NCI-H2107 treated with DMSO at 0.1 percent for 48 hours (cell line): Measurements from ENCODE around the gene DDX5.
"Not testable (repeated sequence)": the region's sequence is repeated elsewhere in the genome, so short reads cannot be mapped to it uniquely, and the experiment has no call there.

Experiments used
- DNase-seq: peaks from one replicate; lab custom pipeline; 2025; ENCODE audit not compliant: unreplicated experiment; lab: John Stamatoyannopoulos, UW

DDX5 gene

DNA sequence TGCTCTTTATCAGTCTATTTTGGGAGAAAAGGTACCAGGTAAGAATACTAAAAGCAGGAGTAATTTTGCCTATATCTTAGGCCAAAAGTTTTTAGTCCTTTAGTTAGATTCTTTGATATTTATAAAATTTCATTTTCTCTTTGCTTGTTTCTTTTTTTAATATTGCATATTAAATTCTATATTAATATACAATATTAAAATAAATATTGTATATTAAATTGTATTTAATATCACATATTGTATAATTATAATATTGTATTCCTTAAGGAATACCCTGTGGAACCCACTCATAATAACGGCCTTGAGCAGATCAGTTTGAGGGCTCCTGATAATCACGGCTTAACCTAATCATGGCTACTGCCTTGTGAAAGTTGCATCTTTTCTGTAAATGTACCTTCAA is 2.6 kb upstream of the DDX5 start:
- DNase-seq: no peak

- peak; percentile 78 for DNase-seq
These were observed 1.3 kb upstream of the DDX5 start for GRCh38 chr17:64507413-64507782.

DNA sequence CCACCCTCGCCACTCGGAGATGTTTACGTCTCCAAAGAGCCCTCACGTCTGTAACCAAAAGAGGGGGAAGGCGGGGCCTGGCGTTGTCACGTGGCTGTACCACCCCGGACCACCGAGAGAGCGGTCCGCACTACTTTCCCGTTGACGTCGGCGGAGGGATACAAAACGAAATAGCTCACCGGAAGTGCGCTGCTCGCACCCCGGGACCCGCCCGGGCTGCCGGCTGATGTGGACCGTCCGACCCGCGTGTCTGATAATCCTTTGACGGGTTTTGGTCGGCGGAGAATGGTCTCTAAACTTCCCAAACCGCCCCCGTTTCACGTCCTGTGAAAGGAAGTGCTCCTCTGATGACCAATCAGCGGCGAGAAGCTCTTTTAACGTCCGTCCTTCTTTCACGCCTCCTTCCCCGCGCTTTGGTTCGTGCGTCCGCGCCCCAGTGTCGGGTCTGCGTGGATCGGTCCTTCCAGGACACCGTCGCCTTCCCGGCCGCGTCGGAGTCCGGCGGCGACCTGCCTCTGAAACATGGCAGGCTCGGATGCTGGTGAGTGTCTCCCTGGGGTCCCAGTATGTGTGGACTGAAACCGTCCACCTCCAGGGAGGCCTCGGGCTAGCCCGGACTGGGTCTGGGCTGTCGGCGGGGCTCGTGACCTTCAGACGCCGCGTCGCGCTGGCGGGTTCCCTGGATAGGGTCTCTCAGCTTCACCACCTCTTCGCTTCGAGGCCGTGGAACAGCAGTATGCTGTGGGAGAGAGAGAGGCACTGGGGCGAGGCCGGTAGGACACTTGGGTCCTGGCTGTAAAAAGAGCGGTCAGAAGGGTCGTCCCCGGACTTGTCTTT is 705 bp upstream of the DDX5 start, which contains the start of gene CEP95:
Gene CEP95 (plus strand): TSS at position 402 of the 837 bp plus-strand sequence. CDS start 121 bp downstream, at position 523.
- DNase-seq: peak; percentile 80

- DNase-seq: peak; percentile 59
These were observed 519 bp downstream of the DDX5 start for GRCh38 chr17:64505340-64506200.

GRCh38 chr17:64504769-64505339 is 1.2 kb downstream of the DDX5 start:
- no peak for DNase-seq

DNA sequence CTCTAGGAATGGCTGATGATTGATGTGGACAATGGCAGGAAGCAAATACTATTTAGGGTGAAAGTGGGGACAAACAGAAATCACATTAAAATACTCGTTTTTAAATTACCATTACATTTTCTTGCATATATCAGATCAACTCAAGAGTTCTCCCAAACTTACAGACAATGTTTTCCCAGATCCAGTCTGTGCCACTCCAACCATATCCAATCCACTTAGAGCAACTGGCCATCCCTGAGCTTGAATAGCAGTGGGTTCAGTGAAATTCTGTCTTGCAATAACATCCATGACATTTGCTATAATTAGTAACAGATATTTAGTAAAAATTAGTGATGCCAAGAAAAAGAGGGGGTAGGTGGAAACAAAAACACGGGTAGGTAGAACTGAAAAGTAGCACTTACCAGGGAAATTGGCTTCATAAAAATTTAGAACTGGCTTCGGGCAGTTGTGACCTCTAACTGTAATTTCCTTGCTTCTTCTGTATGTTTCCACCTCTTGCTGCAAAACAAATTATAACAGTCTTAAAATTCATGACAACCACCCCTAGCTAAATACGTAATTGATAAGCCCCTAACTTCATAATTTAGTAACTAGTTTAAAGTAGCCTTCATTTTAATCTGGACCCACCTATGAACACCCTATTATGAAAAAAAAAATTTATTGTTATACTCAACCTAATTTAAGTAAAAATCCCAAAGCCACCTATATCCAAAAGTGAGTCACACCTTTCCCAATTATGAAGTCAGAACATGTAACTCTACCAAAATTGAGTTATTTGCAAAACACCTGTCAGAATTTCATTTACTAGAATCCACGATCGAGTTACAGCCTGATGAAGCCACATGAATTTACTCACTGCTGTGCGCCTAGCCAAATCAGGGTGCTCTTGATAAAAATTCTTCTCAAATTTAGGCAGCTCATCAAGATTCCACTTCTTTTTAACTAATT is 2.0 kb downstream of the DDX5 start:
- no peak for DNase-seq

DNA sequence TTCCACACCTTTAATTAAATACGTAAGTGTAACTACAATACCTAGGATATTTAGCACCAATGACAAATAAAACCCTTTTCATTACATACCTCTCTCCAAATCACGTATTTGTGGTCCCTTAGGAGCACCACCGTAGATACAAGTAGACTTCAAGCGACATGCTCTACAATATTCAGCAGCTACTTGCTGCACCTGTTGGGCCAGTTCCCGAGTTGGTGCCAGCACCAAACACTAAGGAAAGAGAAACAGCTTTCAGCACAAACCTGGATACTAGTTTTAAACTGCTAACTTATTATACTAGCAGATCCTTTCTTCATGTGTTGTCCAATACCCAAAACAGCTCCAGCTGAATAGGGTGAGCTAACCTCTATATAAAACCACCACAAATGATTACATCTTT is 2.7 kb downstream of the DDX5 start:
- DNase-seq: no peak

GRCh38 chr17:64502809-64503208 is 3.3 kb downstream of the DDX5 start:
- DNase-seq: no peak

- no peak for DNase-seq
These were observed 4.1 kb downstream of the DDX5 start for GRCh38 chr17:64502021-64502420.

GRCh38 chr17:64500862-64501765 is 5.0 kb downstream of the DDX5 start:
- DNase-seq: no peak

DNA sequence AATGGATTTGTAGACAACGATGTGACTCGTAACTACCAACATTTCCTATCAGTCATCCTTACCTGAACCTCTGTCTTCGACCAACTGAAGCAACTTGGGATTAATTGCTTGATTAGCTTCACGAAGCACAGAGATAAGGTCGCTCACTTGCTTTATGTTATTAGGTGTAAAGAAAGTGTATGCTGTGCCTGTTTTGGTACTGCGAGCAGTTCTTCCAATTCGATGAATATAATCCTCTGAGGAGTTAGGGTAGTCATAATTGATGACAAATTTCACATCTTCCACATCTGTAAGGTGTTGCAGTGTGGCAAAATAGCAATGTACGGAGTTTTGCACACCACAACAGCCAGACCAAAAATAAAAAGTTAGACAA is 5.6 kb downstream of the DDX5 start:
- no peak for DNase-seq

GRCh38 chr17:64499805-64500486 is 6.1 kb downstream of the DDX5 start:
- DNase-seq: no peak

GRCh38 chr17:64498308-64499203 is 7.5 kb downstream of the DDX5 start:
- DNase-seq: no peak

GRCh38 chr17:64497565-64498035 is 8.5 kb downstream of the DDX5 start:
- DNase-seq: no peak

DNA sequence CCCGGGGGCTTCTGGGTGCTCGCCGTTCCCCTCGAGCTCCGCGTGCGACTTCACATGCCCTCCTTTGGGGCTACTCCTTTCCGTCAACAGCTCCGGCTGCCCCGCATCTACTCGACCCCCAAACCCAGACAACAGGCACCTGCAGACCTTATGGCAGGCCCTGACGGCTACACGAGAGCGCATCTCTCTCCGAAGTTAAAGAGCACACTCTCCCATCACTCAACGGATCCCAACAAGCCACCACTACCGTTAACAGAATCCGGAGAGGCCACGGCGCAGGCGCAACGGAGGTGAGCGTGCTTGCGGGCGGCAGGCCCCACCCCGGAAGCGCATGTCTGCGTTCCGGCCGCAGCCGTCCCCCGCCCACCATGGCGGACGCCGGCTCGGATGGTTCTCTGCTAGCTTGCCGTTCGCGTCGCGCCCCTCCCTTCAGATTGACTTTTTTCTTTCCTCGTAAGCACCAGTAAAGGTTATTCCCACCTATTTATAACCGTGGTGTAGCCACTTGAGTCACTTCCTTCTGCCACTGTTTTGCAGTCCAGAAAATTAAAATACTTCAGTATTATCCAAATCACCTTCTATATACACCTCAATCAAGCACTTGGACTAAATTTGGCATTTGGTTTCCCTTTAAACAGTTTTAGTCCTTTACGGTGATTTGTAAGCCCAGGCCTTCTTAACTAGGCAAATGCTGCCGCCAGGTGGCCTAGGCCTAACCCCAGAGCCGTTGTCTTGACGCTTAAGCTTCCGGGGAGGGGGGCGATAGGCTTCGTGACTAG is 9.1 kb downstream of the DDX5 start, which contains the start of gene POLG2:
Gene POLG2 (minus strand): TSS at position 269 of the 779 bp plus-strand sequence. CDS start 86 bp downstream, at position 183.
- DNase-seq: peak; percentile 92

GRCh38 chr17:64496348-64496785 is 9.7 kb downstream of the DDX5 start:
- no peak for DNase-seq

DNA sequence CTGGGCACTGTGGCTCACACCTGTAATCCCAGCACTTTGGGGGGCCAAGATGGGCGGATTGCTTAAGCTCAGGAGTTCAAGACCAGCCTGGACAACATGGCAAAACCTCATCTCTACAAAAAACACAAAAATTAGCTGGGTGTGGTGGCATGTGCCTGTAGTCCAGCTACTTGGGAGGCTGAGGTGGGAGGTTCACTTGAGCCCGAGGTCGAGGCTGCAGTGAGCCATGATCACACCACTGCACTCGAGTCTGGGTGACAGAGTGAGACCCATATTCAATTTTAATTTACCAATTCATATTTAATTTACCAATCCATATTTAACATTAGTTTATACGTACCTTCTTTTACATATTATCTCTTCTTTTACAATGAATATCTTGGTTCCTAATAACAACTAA is 10.8 kb downstream of the DDX5 start:
- DNase-seq: not testable (repeated sequence)
